NCI-H2107 treated with DMSO at 0.1 percent for 48 hours (cell line): ENCODE measurements around the gene CHTOP.

ENCODE experiments used
- DNase-seq: peaks from one replicate; lab custom pipeline; 2025; ENCODE audit not compliant: unreplicated experiment; lab: John Stamatoyannopoulos, UW

Gene CHTOP

GRCh38 chr1:153684892-153685291 is 51.0 kb downstream of the CHTOP start:
- DNase-seq, result no peak

GRCh38 chr1:153685544-153686340 is 51.9 kb downstream of the CHTOP start:
- DNase-seq, result no peak

- no peak for DNase-seq
Observed at GRCh38 chr1:153687346-153688125, 53.7 kb downstream of the CHTOP start.

GRCh38 chr1:153688276-153688675 is 54.4 kb downstream of the CHTOP start:
- DNase-seq, result no peak

GRCh38 chr1:153688736-153689328 is 55.0 kb downstream of the CHTOP start:
- no peak for DNase-seq

- no peak for DNase-seq
Observed at GRCh38 chr1:153693466-153693865, 59.6 kb downstream of the CHTOP start.
